OCI-LY3 (cell line): Measurements from ENCODE around the gene STH.
"Not testable (repeated sequence)": the region's sequence is repeated elsewhere in the genome, so short reads cannot be mapped to it uniquely, and the experiment has no call there.

Experiments
- EZH2phosphoT487 ChIP-seq: fragments of 200-600 bp; shearing (Covaris generic); IDR thresholded peaks from 2 replicates; pipeline ENCODE4 v1.6.1; 2018; ENCODE audit warnings: antibody characterized with exemption, mixed run types, low read depth
- TF ChIP-seq, protein P1 (sequence below): fragments of 200-600, 300-600 bp; sonication (generic); IDR thresholded peaks from 2 replicates; pipeline ENCODE4 v1.5.1; 2014; ENCODE audit warnings: antibody characterized with exemption, low read length, low read depth

DNA sequence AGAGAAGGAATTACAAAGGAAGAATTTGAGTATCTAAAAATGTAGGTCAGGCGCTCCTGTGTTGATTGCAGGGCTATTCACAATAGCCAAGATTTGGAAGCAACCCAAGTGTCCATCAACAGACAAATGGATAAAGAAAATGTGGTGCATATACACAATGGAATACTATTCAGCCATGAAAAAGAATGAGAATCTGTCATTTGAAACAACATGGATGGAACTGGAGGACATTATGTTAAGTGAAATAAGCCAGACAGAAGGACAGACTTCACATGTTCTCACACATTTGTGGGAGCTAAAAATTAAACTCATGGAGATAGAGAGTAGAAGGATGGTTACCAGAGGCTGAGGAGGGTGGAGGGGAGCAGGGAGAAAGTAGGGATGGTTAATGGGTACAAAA lies 7.0 kb downstream of the STH start:
- TF ChIP-seq, protein P1, sequence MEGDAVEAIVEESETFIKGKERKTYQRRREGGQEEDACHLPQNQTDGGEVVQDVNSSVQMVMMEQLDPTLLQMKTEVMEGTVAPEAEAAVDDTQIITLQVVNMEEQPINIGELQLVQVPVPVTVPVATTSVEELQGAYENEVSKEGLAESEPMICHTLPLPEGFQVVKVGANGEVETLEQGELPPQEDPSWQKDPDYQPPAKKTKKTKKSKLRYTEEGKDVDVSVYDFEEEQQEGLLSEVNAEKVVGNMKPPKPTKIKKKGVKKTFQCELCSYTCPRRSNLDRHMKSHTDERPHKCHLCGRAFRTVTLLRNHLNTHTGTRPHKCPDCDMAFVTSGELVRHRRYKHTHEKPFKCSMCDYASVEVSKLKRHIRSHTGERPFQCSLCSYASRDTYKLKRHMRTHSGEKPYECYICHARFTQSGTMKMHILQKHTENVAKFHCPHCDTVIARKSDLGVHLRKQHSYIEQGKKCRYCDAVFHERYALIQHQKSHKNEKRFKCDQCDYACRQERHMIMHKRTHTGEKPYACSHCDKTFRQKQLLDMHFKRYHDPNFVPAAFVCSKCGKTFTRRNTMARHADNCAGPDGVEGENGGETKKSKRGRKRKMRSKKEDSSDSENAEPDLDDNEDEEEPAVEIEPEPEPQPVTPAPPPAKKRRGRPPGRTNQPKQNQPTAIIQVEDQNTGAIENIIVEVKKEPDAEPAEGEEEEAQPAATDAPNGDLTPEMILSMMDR, result not testable (repeated sequence)
- not testable (repeated sequence) for TF ChIP-seq EZH2phosphoT487
